ENCODE results near the gene DPY19L2.
"Not testable (repeated sequence)": the region's sequence is repeated elsewhere in the genome, so short reads cannot be mapped to it uniquely, and the experiment has no call there.

The DPY19L2 gene

DNA sequence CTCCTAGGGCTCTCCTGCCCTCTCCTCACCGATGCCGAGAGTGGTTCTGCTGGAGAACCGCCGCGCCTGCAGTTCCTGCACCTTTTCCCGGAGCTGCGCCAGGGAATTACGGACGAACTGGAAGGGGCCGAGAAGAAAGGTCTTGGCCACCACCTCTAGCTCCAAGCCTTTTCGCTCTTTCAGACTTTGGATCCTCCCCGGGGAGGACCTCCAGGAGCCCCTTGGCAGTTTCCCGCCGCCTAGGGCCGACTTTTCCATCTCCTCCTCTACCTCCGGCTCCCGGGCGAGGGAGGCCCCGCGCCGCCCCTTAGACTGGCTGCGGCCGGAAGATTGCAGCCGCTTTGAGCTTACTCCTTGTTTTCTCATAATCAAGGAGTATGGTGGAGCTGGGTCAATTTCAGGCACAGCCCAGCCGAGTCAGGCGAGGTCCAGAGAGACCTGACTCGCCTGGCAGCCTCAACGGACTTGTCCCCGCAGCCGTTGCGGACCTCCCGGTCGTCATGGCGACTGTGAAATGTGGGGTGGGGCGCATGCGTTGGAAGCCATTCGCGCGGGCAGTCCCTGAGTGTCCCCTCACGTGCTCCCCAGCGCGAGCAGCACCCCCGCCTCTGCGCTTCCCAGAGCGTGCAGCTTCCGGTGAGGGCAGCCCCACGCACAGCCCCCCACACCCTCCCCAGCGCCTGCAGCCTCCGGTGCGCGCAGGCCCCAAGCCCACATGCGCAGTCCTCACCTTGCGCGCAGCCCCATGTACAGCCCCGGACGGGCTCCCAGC lies at the start of gene DPY19L2:
Gene DPY19L2 (minus strand): TSS at position 466 of the 772 bp plus-strand sequence. CDS start 100 bp downstream, at position 366.
- peak; percentile 16 for DNase-seq (ENCODE audit: low read depth)

DNA sequence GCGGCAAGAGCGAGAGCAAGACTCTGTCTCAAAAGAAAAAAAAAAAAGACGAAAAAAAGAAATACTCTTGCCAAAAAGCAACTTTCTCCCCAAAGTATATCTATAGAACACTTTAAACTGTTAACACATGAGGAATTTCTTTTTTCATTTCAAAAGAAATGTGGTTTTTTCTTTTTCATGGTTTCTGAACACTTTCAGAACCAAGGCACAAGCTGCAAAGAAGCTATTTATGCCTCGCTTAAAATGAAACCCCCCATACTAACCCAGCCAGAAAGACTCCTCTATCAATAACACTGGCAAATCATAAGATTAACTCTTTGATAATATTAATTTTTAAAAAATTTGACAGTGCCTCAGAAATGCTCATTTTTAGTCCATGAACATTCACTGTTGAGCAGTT lies 48.6 kb upstream of the DPY19L2 start:
- DNase-seq (ENCODE audit: low read depth) = not testable (repeated sequence)

DNA sequence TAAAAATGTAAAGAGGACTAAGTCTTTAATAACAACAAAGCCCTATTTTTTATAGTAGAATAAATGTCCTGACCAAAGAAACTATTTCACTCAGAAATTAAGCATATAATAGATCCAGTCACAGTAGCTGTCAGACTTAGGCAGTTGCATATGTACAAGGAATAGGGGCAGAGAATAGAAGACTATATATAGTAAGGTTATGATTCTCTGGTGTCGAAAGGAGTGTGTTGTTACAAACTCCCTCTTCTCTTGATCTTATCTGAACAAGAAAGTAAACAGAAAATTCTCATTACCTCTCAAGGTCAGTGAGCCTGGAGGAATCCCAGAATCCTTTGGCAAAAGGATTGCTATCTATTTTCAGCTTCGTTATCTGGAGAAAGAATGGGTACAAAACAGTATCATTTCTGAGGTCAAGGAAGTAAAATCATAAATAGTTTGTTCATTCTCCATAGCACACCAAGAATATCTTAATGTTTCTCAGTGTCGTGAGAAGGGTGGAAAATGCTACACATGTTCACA lies 46.9 kb upstream of the DPY19L2 start:
- not testable (repeated sequence) for DNase-seq (ENCODE audit: low read depth)

DNA sequence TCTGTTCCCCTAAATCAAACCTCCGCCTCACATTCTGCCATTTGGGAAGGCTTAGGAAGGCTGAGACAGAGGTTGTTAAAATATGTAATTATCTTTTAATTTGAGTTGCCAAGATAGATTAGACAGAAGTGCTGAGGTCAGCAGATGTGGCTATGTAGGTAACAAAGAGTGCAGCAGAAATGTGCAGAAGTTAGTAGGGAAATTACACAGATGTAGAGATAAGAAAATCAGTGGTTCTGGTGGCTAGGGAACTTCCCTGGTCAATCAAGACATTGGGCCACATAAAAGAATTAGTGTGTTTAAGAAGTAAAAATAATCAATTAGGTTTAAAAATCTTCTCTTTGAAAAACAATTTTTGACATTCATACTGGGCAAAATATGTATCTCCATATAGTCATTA lies 46.1 kb upstream of the DPY19L2 start:
- DNase-seq (ENCODE audit: low read depth) = not testable (repeated sequence)

DNA sequence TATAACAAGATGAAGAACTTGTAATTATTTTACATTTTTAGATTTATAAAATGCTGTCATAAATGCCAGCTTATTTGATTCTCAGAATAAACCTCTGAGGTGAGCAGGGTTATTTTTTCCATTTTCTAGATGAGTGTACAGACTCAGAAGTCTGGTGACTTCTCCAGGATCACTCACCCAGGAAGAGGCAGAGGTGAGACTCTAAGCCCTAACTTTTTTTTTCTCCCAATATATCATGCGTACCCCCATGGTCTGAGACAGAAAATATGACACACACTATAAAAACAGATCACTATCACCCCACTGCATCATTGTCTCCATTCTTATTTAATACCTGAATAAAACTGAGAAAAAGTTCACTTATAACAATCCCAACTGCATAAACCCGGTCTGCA lies 45.4 kb upstream of the DPY19L2 start:
- not testable (repeated sequence) for DNase-seq (ENCODE audit: low read depth)

- DNase-seq (ENCODE audit: low read depth) = not testable (repeated sequence)
These were observed 44.8 kb upstream of the DPY19L2 start for GRCh38 chr12:63712979-63713680.

GRCh38 chr12:63712376-63712974 lies 44.2 kb upstream of the DPY19L2 start:
- not testable (repeated sequence) for DNase-seq (ENCODE audit: low read depth)

DNA sequence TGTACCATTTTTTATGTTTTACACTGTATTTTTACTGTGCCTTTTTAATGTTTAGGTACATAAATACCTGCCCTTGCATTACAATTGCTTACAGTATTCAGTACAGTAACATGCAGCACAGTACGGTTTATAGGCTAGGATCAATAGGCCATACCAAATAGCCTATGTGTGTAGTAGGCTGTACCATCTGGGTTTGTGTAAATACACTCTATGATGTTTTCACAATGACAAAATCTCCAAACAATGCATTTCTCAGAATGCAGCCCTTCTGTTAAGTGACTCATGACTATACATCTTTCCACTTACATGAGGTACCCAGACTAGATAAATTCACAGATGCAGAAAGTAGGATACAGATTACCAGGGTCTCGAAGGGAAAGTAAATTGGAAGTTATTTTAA lies 43.0 kb upstream of the DPY19L2 start:
- DNase-seq (ENCODE audit: low read depth) = not testable (repeated sequence)

DNA sequence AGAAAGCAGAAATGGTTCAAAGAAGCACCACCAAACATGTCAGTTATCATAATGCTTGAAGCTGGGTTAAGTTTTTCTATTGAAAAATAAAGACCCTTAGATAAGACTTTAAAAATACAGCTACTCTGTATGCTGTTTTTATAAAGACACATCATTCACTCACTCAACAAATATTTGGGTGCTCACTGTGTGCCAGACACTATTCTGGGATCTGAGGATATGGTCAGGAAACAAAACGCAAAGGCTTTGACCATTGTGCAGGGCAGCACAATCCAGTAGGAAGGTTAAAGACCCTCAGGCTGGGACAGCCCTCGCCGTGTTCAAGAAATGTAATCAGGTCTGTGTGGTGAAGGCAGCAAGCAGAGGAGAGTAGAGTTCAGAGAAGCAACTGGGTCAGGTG lies 38.0 kb upstream of the DPY19L2 start:
- DNase-seq (ENCODE audit: low read depth) = no peak

- not testable (repeated sequence) for DNase-seq (ENCODE audit: low read depth)
These were observed 31.5 kb upstream of the DPY19L2 start for GRCh38 chr12:63699678-63700382.

DNA sequence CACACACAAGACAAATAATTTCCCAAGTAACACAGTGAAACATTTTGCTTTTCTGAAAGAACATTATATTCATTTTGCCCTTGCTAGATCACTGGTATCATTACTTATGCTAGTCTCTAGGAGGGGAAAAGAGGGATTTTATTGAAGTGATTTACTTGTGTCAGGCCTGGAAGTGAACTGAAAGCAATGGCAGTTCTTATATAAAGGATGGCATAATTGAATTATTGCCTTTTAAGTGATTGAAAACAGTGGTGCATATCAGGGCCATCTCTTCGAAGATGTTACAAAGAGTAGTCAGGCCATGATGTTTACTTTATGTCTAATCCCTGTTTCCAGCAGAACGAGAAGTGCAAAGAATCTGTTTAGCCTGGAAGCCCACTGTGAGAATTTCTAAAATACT lies 30.7 kb upstream of the DPY19L2 start:
- DNase-seq (ENCODE audit: low read depth) = not testable (repeated sequence)

- not testable (repeated sequence) for DNase-seq (ENCODE audit: low read depth)
These were observed 22.5 kb upstream of the DPY19L2 start for GRCh38 chr12:63690837-63691236.

DNA sequence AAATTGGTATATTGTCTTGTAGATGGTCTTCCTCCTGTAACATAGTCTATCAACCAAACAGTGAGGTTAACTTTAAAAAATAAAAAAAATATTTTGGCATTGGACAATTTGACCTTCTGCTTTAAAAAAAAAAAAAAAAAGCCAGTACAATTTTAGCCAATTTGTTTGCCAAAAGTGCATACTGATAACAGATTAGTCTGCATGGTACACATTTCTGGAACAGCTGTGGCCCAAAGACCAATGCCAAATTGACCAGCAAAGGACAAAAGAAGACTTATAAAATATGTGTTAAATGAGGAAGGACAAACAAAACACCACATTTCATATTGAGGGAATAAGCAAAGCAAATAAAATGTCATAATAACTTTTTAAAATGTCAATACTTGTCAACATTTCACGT lies 20.8 kb upstream of the DPY19L2 start:
- not testable (repeated sequence) for DNase-seq (ENCODE audit: low read depth)

DNA sequence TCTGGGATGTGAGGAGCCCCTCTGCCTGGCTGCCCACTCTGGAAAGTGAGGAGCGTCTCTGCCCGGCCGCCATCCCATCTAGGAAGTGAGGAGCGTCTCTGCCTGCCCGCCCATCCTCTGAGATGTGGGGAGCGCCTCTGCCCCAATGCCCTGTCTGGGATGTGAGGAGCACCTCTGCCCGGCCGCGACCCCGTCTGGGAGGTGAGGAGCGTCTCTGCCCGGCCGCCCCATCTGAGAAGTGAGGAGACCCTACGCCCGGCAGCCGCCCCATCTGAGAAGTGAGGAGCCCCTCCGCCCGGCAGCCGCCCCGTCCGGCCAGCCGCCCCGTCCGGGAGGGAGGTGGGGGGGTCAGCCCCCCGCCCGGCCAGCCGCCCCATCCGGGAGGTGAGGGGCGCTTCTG lies 18.3 kb upstream of the DPY19L2 start:
- DNase-seq (ENCODE audit: low read depth) = not testable (repeated sequence)

- DNase-seq (ENCODE audit: low read depth) = not testable (repeated sequence)
These were observed 17.5 kb upstream of the DPY19L2 start for GRCh38 chr12:63685789-63686188.

DNA sequence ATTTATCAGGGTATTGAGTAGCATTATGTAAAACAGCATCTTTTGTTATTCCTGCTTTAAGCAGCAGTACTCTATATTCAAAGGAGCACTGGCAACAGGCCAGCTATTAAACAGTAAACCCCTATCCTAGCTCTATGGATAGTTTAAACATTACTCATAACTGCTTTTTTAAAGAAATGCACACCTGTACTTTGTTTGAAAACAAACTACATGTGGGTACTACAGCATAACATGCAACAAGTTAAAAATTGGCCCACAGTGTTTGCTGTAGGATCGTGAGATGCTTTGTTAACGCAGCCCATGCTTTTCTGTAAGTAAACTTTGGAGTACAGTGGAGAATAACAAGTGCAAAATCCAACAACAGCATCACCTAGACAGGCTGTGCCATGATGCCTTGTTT lies 14.3 kb upstream of the DPY19L2 start:
- DNase-seq (ENCODE audit: low read depth) = not testable (repeated sequence)

DNA sequence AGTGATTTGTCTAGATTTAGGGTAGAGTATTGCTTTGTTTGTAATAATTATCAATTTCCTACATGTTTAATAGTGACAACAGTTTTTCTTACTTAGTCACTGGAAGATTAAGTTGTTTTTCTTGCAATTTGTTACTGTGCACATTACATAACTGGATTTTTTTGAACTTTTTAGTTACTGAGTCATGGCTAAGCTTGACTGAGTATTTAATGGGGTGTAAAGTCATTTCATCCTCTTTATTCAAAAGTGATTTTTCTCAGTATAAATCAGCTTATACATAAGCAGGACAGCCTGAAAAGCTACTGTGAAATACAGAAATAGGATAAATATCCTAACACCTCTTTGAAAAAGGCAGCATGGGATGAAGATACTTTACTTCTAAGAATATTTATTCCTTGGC lies 12.5 kb upstream of the DPY19L2 start:
- not testable (repeated sequence) for DNase-seq (ENCODE audit: low read depth)

DNA sequence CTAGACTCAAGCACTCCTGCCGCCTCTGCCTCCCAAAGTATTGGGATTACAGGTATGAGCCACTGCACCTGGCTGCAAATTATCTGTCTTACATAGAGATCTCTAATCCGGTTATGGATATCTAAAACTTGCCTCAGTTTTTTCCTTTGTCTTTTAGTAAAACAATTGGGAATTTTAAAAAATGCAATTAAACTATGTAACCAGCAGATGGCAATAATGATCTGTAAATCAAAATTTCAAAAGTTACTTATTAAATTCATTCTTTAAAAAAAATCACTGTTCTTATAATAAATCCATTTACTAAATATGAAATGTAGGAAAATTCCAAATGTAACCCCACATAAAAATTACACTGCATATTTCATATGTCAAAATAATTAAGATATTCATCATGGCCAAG lies 4.3 kb upstream of the DPY19L2 start:
- DNase-seq (ENCODE audit: low read depth) = not testable (repeated sequence)

GRCh38 chr12:63669936-63670335 lies 1.6 kb upstream of the DPY19L2 start:
- DNase-seq (ENCODE audit: low read depth) = not testable (repeated sequence)

DNA sequence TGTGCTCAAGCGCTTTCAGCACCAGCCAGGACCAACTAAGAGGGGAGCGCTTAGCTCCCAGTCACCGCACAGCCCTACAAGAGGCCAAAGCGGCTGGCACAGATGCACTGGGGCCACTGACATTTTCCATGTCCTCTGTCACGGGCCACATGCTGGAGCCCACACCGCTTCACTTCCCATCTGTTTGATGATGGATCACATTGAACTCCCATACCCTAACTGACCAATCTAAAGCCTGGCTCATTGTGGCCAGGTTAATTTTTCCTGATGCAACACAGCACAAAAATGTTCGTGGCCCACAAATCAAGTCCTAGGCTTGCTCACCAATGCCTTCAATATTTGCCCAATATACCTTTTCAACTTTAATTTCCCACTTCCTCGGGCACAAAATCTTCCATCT lies 1.1 kb upstream of the DPY19L2 start:
- not testable (repeated sequence) for DNase-seq (ENCODE audit: low read depth)

- DNase-seq (ENCODE audit: low read depth) = peak; percentile 3
These were observed 590 bp upstream of the DPY19L2 start for GRCh38 chr12:63668800-63669365.

GRCh38 chr12:63663005-63663404 lies 5.3 kb downstream of the DPY19L2 start:
- not testable (repeated sequence) for DNase-seq (ENCODE audit: low read depth)
